Measurements from ENCODE around the gene PARP16. TPM values are rescaled to one million over a fixed set of nuclear protein-coding genes. Genes with fewer than 3 reads are reported as not detected.

PARP16 gene
- total RNA-seq, 4 donors from 2014 or later: 2.6 to 3.3 (median 3.0) TPM

GRCh38 chr15:65222891-65223290, 63.8 kb downstream of the PARP16 start:
- Histone ChIP-seq H3K27ac (no peak overlapping the region), H3K9me3 (no peaks in the 10 kb centered on the region), H3K4me1 (no peaks in the 10 kb centered on the region), H3K36me3 (no peaks in the 10 kb centered on the region), H3K4me3 (no peak overlapping the region), H3K27me3 (no peaks in the 10 kb centered on the region)
- intact Hi-C loops (cut with DNase I; ENCODE audit: low total_unique reads): no loop called here
- in situ Hi-C loops (cut with MboI; ENCODE audit: low sequenced_read_pairs in 4 of 4): no loop called here
- TF ChIP-seq POLR2A (IDR thresholded peaks at IDR 0.05): no peak
- TF ChIP-seq, protein P1, sequence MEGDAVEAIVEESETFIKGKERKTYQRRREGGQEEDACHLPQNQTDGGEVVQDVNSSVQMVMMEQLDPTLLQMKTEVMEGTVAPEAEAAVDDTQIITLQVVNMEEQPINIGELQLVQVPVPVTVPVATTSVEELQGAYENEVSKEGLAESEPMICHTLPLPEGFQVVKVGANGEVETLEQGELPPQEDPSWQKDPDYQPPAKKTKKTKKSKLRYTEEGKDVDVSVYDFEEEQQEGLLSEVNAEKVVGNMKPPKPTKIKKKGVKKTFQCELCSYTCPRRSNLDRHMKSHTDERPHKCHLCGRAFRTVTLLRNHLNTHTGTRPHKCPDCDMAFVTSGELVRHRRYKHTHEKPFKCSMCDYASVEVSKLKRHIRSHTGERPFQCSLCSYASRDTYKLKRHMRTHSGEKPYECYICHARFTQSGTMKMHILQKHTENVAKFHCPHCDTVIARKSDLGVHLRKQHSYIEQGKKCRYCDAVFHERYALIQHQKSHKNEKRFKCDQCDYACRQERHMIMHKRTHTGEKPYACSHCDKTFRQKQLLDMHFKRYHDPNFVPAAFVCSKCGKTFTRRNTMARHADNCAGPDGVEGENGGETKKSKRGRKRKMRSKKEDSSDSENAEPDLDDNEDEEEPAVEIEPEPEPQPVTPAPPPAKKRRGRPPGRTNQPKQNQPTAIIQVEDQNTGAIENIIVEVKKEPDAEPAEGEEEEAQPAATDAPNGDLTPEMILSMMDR (IDR thresholded peaks at IDR 0.05 in 4 of 5, conservative IDR thresholded peaks at IDR 0.05 in 1 of 5): no peak
- ATAC-seq (no peak), DNase-seq (no peak)

GRCh38 chr15:65221697-65222096, 65.0 kb downstream of the PARP16 start:
- Histone ChIP-seq H3K36me3 (no peaks in the 10 kb centered on the region), H3K4me3 (no peak overlapping the region), H3K4me1 (no peaks in the 10 kb centered on the region), H3K27ac (no peak overlapping the region), H3K27me3 (no peaks in the 10 kb centered on the region), H3K9me3 (no peaks in the 10 kb centered on the region)
- ATAC-seq (no peak), DNase-seq (no peak)
- in situ Hi-C loops (cut with MboI; ENCODE audit: low sequenced_read_pairs in 4 of 4): no loop called here
- intact Hi-C loops (cut with DNase I; ENCODE audit: low total_unique reads): no loop called here
- TF ChIP-seq, protein P1 (IDR thresholded peaks at IDR 0.05 in 4 of 5, conservative IDR thresholded peaks at IDR 0.05 in 1 of 5): no peak
- no peak for TF ChIP-seq POLR2A (IDR thresholded peaks at IDR 0.05)

GRCh38 chr15:65219137-65219536, 67.5 kb downstream of the PARP16 start:
- H3K27ac ChIP-seq: no peak overlapping the region
- in situ Hi-C loops (cut with MboI; ENCODE audit: low sequenced_read_pairs in 4 of 4): no loop called here
- H3K27me3 ChIP-seq: no peaks in the 10 kb centered on the region
- no peak overlapping the region for H3K4me3 ChIP-seq
- no peak for DNase-seq
- H3K9me3 ChIP-seq: no peaks in the 10 kb centered on the region
- H3K36me3 ChIP-seq: no peaks in the 10 kb centered on the region
- H3K4me1 ChIP-seq: no peaks in the 10 kb centered on the region
- no peak for ATAC-seq
- intact Hi-C loops (cut with DNase I; ENCODE audit: low total_unique reads): no loop called here
- TF ChIP-seq, protein P1 (IDR thresholded peaks at IDR 0.05 in 4 of 5, conservative IDR thresholded peaks at IDR 0.05 in 1 of 5): no peak
- TF ChIP-seq POLR2A (IDR thresholded peaks at IDR 0.05): no peak

DNA sequence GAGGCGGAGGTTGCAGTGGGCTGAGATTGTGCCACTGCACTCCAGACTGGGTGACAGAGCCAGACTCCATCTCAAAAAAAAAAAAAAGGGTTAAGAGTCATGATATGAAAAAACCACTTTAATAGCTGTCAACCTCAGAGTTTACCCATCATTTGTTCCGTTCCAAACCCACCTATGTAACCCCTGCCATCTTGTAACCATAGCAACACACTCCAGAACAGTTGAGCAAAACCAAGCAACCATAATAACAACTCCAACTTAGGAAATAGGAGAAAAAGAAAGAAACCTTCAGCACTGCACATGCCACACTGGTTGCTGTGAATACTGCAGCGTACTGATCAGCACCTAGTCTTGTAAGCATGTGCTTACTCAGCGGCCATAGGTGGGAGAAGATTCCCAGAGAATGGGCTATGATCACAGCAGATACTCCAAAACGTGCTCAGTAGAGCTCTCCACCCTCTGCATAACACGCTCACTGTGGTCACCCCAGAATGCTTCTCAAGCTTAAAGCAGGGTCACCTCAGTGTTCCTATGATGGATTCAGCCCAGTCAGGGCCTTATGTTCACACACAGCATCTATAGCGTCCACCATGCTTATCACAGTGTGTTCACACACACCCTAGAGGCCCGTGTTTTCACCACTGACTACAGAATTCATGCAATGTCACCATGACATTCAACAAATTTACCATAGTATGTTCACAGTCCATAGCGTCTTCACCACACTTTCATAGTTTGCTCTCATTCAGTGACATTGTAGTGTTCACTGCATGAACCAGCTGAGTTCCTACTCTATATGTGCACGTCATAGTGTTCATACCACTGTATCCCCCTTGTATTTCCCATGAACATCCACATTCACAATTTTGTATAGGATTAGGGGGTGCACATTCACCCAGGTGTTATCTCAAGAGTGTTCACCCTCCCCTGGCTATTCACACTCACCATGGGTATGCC, 68.9 kb downstream of the PARP16 start:
- no peak for TF ChIP-seq POLR2A (IDR thresholded peaks at IDR 0.05)
- TF ChIP-seq, protein P1 (IDR thresholded peaks at IDR 0.05 in 4 of 5, conservative IDR thresholded peaks at IDR 0.05 in 1 of 5): no peak
- ATAC-seq: no peak
- H3K27me3 ChIP-seq: no peaks in the 10 kb centered on the region
- intact Hi-C loops (cut with DNase I; ENCODE audit: low total_unique reads) (no loop called here), in situ Hi-C loops (cut with MboI; ENCODE audit: low sequenced_read_pairs in 4 of 4) (no loop called here)
- H3K27ac ChIP-seq: no peak overlapping the region
- H3K36me3 ChIP-seq: no peaks in the 10 kb centered on the region
- no peak for DNase-seq
- H3K9me3 ChIP-seq: no peaks in the 10 kb centered on the region
- H3K4me1 ChIP-seq: peaks cover 0 to 11% of the 10 kb centered on the region in 2 donors
- no peak overlapping the region for H3K4me3 ChIP-seq
